Body of pancreas (tissue), 4 donors: ENCODE measurements around the gene CEP135. TPM values are rescaled to one million over a fixed set of nuclear protein-coding genes. Genes with fewer than 3 reads are reported as not detected.

Experiments used
- ATAC-seq: fragments of 150-250 bp; one replicate; pipeline ENCODE4 v1.9.1; 2016
- DNase-seq, 4 donors: peaks; one replicate each; pipeline ENCODE4 v3.0.0-alpha.2; 2019
- H3K27ac ChIP-seq, 4 donors: fragments of 200-600 bp; sonication (generic); 1 replicate in 3 of 4; 2 replicates in 1 of 4; pipeline versions ENCODE4 v1.5.1 to v1.6.1; 2016 to 2019; ENCODE audit warnings: mild to moderate bottlenecking in 1 of 4, mixed read lengths in 1 of 4, moderate library complexity in 1 of 4
- H3K27me3 ChIP-seq, 2 donors: fragments of 200-600 bp; sonication (generic); one replicate each; pipeline ENCODE4 v1.6.0; 2016; ENCODE audit warnings: mild to moderate bottlenecking in 1 of 2
- H3K36me3 ChIP-seq, 2 donors: fragments of 200-600 bp; sonication (generic); replicated peaks in 1 of 2; 2 replicates each; pipeline ENCODE4 v1.5.1; 2016; ENCODE audit warnings: low read depth in 2 of 2; ENCODE audit not compliant: insufficient read depth in 1 of 2
- H3K4me1 ChIP-seq: fragments of 200-600 bp; sonication (generic); one replicate; pipeline ENCODE4 v1.6.0; 2016
- H3K4me3 ChIP-seq, 2 donors: fragments of 200-600 bp; sonication (generic); 1 replicate in 1 of 2; 2 replicates in 1 of 2; pipeline ENCODE4 v1.5.1; 2016 to 2019
- H3K9me3 ChIP-seq, 3 donors: fragments of 200-600 bp; sonication (generic); 1 replicate in 2 of 3; 2 replicates in 1 of 3; pipeline ENCODE4 v1.5.1; 2016
- POLR2A ChIP-seq, 3 donors: fragments of 450-650 bp; IDR thresholded peaks; one replicate each; pipeline ENCODE4 v1.6.1; 2016; ENCODE audit warnings: antibody characterized with exemption in 3 of 3, mild to moderate bottlenecking in 2 of 3
- WGBS, 2 donors: methylation state at CpG; one replicate each; pipeline ENCODE4 v1.1.5; 2017; 5-methylcytosine and 5-hydroxymethylcytosine counted together
- intact Hi-C: fragments of 100-400 bp; cut with DNase I; formaldehyde crosslinking; loops from one replicate; pipeline ENCODE4 v1.15.1; 2023
- total RNA-seq, 2 donors: library from RNA; depleted of rRNA; stranded (reverse); fragments of >200 nt; gene quantifications; one replicate each; pipeline ENCODE4 v1.1.0, GENCODE V29; 2016
- TF ChIP-seq, protein P1 (sequence below), 7 experiments: fragments of 450-650 bp in 4 of 7; fragments of 200-600 bp in 3 of 7; sonication (generic) in 3 of 7; IDR thresholded peaks; one replicate each; pipeline ENCODE4 v1.5.1; 2016 to 2019; ENCODE audit warnings: antibody characterized with exemption in 7 of 7

The CEP135 gene
- total RNA-seq, 2 donors from 2014 or later, result 7.5 to 8.9 TPM

DNA sequence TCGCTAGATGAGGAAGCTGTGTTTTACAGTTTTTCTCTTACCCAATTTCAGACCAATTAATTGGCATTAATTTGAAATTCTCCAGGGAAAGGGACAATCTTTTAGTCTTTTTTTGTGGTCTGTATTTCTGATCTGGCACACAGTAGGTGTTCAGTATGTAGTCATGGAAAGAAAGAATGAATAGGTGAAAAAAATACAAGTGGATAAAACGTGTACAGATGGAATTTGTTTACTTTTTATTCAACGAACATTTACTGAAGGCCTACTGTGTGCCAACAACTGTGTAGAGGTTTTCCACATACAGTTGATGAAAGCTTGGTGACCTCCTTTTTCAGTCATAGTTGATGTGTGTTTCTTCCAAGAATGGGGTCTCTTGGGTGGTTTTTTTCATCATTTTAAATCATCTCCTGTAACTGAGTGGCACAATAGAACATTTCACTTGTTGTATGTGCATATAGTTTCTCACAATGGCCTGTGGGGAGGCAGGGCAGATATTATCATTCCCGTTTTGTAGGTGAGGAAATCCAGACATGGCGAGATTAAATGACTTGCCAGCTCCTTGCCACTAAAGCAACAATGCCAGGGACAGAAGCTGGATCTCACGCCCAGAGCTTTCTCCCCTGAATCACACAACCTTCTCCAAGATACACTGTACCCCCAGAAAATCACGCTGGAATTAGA, 102.4 kb downstream of the CEP135 start:
- Histone ChIP-seq H3K9me3 (no peaks in the 10 kb centered on the region), H3K27me3 (peaks cover 0 to 13% of the 10 kb centered on the region in 2 donors), H3K4me1 (peaks cover 13% of the 10 kb centered on the region), H3K4me3 (no peak overlapping the region), H3K36me3 (no peaks in the 10 kb centered on the region), H3K27ac (no peak overlapping the region)
- 57 to 61% methylated on average over 7 of the region's 7 CpGs for WGBS, 2 donors
- intact Hi-C loops, result no loop called here
- DNase-seq, result no peak
- TF ChIP-seq, protein P1, sequence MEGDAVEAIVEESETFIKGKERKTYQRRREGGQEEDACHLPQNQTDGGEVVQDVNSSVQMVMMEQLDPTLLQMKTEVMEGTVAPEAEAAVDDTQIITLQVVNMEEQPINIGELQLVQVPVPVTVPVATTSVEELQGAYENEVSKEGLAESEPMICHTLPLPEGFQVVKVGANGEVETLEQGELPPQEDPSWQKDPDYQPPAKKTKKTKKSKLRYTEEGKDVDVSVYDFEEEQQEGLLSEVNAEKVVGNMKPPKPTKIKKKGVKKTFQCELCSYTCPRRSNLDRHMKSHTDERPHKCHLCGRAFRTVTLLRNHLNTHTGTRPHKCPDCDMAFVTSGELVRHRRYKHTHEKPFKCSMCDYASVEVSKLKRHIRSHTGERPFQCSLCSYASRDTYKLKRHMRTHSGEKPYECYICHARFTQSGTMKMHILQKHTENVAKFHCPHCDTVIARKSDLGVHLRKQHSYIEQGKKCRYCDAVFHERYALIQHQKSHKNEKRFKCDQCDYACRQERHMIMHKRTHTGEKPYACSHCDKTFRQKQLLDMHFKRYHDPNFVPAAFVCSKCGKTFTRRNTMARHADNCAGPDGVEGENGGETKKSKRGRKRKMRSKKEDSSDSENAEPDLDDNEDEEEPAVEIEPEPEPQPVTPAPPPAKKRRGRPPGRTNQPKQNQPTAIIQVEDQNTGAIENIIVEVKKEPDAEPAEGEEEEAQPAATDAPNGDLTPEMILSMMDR (IDR thresholded peaks at IDR 0.05), result no peak
- ATAC-seq, result no peak

DNA sequence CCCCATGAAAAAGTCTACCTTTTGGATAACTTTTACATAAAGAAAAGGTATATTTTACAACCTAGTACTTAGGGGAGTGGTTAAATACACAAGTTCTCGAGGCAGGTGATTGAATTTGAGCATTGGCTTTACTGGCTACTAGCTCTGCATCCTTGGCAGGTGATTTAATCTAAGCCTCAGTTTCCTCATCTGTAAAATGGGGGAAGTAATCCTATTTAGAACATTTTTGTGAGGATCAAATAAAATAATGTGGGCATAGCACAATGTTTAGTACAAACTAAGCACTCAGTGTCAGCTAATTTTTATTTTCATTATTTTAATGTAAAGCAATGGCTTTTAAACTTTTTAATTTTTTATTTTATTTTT, 102.9 kb downstream of the CEP135 start:
- Histone ChIP-seq H3K4me3 (no peak overlapping the region), H3K36me3 (no peaks in the 10 kb centered on the region), H3K27ac (no peak overlapping the region), H3K9me3 (no peaks in the 10 kb centered on the region), H3K27me3 (peaks cover 0 to 13% of the 10 kb centered on the region in 2 donors), H3K4me1 (peaks cover 13% of the 10 kb centered on the region)
- DNase-seq, result no peak
- ATAC-seq, result no peak
- WGBS, 2 donors, result 82 to 89% methylated on average over 1 of the region's 1 CpG
- intact Hi-C loops, result no loop called here
- no peak for TF ChIP-seq POLR2A (IDR thresholded peaks at IDR 0.05)

DNA sequence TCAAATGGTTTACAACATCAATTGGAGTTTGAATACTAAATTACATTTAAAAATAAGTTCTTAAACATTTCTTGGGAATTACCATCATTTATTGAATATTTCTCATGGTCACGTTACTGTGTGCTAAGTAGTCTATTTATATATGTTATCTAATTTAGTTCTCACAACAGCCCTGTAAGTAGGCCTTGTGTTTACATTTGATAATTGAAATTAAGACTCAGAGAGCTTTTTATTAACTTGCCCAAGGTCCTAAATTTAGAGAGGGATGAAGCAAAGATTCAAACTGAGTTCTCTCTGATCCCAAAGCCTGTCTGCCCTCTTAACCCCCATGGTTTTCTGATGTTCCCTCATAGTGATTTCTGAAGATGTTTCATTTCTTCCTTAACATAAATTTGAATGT, 103.7 kb downstream of the CEP135 start:
- intact Hi-C loops, result no loop called here
- Histone ChIP-seq H3K4me3 (no peak overlapping the region), H3K36me3 (no peaks in the 10 kb centered on the region), H3K9me3 (no peaks in the 10 kb centered on the region), H3K27me3 (peaks cover 0 to 13% of the 10 kb centered on the region in 2 donors), H3K4me1 (peaks cover 13% of the 10 kb centered on the region), H3K27ac (no peak overlapping the region)
- 25 to 29% methylated on average over 1 of the region's 1 CpG for WGBS, 2 donors
- DNase-seq (no peak), ATAC-seq (no peak)
- TF ChIP-seq, protein P1 (IDR thresholded peaks at IDR 0.05), result no peak
- TF ChIP-seq POLR2A (IDR thresholded peaks at IDR 0.05), result no peak

DNA sequence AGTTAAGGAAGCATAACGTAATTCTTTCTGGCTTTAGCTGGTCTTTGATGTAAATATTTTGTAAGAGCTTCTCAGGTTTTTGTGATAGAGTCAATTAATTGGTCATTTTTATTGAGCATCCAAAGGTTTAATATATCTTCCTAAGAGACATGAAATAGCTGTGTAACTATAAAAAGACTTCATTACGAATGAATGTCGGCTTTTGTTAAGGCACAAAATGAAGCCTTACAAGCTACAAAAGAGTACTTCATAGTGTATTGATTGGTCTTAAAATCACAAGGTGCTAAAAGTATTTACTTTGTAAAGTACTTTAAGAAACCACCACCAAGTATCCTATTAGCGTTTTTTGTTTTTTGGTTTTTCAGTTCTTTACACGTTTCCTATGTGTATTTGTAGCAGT, 104.2 kb downstream of the CEP135 start:
- Histone ChIP-seq H3K27me3 (peaks cover 0 to 13% of the 10 kb centered on the region in 2 donors), H3K27ac (no peak overlapping the region), H3K4me3 (no peak overlapping the region), H3K4me1 (peaks cover 13% of the 10 kb centered on the region), H3K36me3 (no peaks in the 10 kb centered on the region), H3K9me3 (no peaks in the 10 kb centered on the region)
- ATAC-seq, result no peak
- TF ChIP-seq, protein P1 (IDR thresholded peaks at IDR 0.05), result no peak
- TF ChIP-seq POLR2A (IDR thresholded peaks at IDR 0.05), result no peak
- intact Hi-C loops, result no loop called here
- WGBS, 2 donors, result 67 to 71% methylated on average over 5 of the region's 5 CpGs
- DNase-seq, result no peak

DNA sequence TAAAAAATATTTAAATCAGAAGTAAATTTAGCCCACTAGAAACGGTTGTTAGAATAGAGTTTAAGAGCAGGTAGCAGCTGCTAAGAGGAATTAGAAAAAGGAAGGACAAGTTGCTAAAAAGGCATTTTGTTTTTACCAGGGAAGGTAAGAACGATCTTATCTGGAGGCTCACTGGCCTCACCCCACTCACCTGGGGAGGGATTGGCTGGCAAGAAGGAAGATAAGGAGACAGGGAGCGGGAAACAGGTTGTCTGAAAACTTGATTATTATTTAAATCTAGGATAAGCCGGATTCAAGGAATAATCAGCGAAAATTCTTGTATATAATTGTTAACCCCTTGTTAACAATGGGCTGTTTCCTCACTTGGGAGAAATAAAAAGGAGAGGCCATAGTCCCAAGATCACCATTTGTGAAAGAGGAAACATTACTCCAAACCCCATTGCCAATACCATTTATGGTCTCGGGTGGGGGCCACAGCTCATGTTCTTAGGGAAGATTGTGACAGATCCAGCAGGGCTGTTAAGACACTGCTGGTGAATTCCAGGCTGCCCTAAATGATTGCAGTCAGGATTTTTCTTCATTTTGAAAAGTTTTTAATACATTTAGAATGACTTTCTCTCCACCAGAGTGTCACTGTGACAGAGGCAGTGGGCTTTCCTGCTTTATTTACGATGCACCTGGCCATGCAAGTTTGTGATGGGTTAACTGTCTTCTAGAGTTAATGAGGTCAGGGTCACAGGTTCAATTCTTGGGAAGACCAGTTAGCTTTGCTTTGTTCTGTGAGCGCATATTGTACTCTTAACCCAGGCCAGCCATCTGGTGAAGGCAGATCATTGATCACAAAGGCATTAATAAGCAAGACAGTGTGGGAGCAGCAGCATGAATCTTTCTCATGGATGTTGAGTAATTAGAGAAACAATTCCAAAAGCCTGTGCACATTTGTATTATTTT, 106.6 kb downstream of the CEP135 start:
- 37 to 39% methylated on average over 8 of the region's 8 CpGs for WGBS, 2 donors
- H3K27ac ChIP-seq, result no peak overlapping the region
- no peak for TF ChIP-seq POLR2A (IDR thresholded peaks at IDR 0.05)
- TF ChIP-seq, protein P1 (IDR thresholded peaks at IDR 0.05), result no peak
- H3K4me3 ChIP-seq, result no peak overlapping the region
- DNase-seq (no peak), ATAC-seq (no peak)
- intact Hi-C loops, result no loop called here
- H3K9me3 ChIP-seq, result no peaks in the 10 kb centered on the region
- H3K27me3 ChIP-seq, result peaks cover 0 to 5% of the 10 kb centered on the region in 2 donors
- H3K4me1 ChIP-seq, result no peaks in the 10 kb centered on the region
- no peaks in the 10 kb centered on the region for H3K36me3 ChIP-seq
